ENCODE measurements around the gene SLC1A3.

The SLC1A3 gene

GRCh38 chr5:36691226-36691625, 84.8 kb downstream of the SLC1A3 start:
- DNase-seq (ENCODE audit: insufficient read length, low spot score) (no peak), FAIRE-seq (no peak)
- no peak for TF ChIP-seq CTCF (IDR thresholded peaks at IDR 0.05; ENCODE audit: insufficient read depth, missing control alignments)

- TF ChIP-seq CTCF (IDR thresholded peaks at IDR 0.05; ENCODE audit: insufficient read depth, missing control alignments): no peak
- no peak for DNase-seq (ENCODE audit: insufficient read length, low spot score)
- FAIRE-seq: no peak
Observed at GRCh38 chr5:36691696-36692371, 85.4 kb downstream of the SLC1A3 start.

GRCh38 chr5:36692791-36693763, 86.7 kb downstream of the SLC1A3 start:
- peak; percentile 82 for TF ChIP-seq CTCF (IDR thresholded peaks at IDR 0.05; ENCODE audit: insufficient read depth, missing control alignments)
- DNase-seq (ENCODE audit: insufficient read length, low spot score) (peak; percentile 44), FAIRE-seq (no peak)

GRCh38 chr5:36694351-36694750, 87.9 kb downstream of the SLC1A3 start:
- DNase-seq (ENCODE audit: insufficient read length, low spot score) (no peak), FAIRE-seq (no peak)
- TF ChIP-seq CTCF (IDR thresholded peaks at IDR 0.05; ENCODE audit: insufficient read depth, missing control alignments): no peak

GRCh38 chr5:36696059-36696673, 89.8 kb downstream of the SLC1A3 start:
- FAIRE-seq: no peak

GRCh38 chr5:36698031-36698430, 91.6 kb downstream of the SLC1A3 start:
- TF ChIP-seq CTCF (IDR thresholded peaks at IDR 0.05; ENCODE audit: insufficient read depth, missing control alignments): no peak
- no peak for FAIRE-seq
- no peak for DNase-seq (ENCODE audit: insufficient read length, low spot score)

More at GRCh38 chr5:36696059-36696673, 89.8 kb downstream of the SLC1A3 start:
- peak; percentile 48 for TF ChIP-seq CTCF (IDR thresholded peaks at IDR 0.05; ENCODE audit: insufficient read depth, missing control alignments)
- DNase-seq (ENCODE audit: insufficient read length, low spot score): no peak
